Myocyte (in vitro differentiated cells): ENCODE data around the gene CYREN. TPM values are rescaled to one million over a fixed set of nuclear protein-coding genes. Genes with fewer than 3 reads are reported as not detected.

Source experiments
- DNase-seq: peaks from one replicate; pipeline ENCODE4 v3.0.0-alpha.2; 2012; ENCODE audit warnings: low read depth
- total RNA-seq: library from RNA; depleted of rRNA; stranded (reverse); fragments of >200 nt; gene quantifications from 2 replicates; pipeline ENCODE4 v1.2.3, GENCODE V29; 2014

The CYREN gene
- total RNA-seq, 1 donor from 2014 or later: 48.0 TPM

DNA sequence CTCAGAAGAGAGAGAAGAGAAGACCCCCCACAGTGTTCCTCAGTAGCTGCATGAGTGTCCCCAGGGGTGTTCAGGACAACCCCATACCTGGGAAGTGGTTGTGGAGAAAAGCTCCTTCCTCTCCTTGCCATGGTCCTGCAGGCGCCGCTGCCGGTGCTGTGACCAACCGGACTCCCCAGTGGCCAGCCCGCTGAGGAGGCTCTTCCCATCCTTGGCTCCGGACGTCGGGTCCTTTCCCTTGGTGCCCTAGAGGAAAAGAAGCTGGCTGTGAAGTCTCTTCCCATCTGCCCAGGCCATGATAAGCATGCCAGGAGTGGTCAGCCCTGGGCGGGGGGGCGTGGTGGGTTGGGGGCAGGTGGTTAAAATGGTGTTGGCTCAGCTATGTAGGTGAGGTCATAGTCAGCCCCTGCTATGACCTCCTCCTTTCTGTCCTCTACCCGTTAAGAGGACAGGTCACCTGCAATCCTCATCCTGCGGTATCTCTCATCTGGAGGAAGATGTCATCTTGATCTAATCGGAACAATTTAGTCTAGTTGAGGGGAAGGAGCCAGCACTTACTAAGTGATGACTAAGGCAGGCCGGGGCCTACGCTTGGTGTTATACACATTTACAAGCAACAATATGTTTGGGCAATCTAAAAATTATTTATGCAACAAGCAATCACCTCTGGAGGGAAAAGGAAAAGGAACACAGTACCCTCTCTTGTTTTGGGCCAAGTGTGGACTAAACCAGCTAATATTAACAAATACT, 27.6 kb upstream of the CYREN start:
- DNase-seq: no peak

DNA sequence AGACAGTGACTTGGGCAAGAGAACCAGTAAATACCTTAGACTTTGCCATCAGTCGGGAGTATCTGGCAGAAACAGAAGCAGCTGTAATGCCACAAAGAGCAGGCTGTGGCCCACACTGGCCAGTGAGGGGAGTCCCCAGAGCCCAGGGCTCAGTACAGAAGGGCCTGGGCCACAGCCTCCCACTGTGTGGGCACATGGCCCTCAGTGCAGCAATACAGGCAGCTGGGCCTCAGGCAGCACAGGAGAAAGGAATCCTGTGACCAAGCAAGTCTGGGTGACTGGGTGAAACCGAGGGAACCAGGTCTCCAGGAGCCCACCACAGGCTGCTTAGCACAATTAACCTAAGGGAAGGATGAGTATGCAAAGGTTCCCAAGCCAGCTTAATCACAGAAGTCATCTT, 26.8 kb upstream of the CYREN start:
- DNase-seq: peak; percentile 63

DNA sequence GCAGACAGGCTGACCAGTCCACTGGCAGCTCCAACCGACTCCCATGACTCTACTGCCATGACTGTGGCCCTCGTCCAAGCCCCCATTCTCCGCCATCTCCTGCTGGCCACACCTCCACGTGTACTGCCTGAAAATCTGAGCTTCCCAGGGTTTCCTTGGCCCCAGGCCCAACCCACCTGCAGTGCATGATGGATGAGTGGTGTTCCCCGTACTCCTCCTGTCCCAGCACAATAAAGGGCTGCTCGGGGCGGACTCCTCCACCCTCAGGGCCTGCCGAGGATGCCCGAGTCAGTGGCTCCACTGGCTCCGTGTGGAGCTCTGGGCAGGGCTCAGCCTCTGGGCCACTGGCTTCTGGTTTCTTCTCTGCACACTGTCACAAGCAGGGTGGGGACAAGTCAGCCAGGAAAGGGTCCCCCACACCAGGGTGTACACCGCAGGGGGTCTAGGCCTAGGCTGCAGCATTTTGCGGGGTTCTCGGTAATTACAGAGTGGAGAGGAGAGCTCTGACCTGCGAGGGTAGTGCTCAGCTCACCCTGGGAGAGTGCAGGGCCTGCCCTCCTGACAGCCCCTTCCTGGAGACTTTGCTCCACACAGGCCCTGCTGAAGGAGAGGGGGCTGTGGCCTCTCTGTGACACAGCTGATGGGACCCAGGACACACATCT, 25.6 kb upstream of the CYREN start:
- no peak for DNase-seq

DNA sequence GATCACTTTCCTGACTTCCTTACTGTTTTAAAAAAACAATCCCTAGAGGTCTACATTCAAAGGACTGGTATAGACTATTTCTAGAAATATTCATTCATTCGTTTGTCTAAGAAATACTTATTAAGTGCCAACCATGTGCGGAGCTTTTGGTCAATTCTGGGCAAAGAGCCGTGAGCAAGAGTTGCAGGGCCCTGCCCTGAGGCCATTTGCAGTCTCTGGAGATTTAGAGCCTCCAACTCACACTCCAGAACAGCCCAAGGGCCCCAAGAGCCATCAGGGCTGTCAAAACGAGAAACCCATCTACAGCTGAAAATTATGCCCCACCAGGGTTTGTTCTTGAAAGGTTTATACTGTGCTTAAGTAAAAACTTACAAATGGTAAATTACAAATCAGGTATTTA, 24.6 kb upstream of the CYREN start:
- no peak for DNase-seq

DNA sequence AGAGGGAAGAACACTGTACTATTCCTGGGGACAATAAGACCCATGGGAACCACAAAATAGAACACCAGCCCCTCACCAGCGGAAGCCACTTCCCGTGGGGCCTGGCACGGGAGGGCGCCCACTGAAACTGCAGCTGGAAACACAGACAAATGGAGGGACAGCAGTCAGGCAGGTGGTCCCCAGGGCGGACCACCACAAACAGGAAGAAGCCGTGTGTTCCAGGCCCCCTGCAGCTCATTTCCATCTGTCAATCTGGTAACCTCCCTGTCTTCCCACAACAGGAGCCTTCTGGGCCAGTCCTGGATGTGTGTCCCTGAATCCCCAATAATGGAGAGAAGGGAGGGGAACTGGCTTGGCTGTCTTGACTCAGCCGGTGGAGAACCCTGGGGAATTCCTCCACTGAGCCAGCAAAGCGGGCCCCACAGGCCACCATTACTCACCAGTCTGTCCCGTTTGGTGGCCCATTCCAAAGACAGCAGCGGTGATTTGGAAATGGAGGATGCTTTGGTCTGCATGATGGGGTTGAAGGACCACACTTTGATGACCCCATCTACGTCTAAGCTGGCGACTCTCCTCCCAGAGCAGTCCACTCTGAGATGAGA, 24.1 kb upstream of the CYREN start:
- no peak for DNase-seq

DNA sequence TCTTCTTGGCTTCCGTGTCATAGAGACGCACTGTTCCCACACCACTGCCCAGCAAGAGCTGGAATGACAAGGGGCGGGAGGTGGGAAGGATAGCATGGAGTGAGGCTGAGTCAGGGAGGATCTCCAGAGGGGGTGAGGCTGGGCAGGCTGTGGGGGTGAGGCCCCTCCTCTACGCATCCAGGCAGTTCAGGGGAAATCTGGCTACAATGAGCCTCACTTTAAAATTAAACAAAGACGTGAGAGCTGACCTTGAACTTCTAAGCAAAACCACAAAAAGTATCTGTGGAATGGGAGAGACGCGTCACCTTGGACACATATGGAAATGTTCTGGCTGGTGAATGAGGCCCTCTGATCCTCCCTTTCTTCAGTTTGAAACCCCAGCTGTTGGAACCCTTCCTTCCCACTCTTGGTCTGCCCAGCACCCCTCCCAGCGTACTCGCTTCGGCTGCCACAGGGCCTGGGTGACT, 23.1 kb upstream of the CYREN start:
- DNase-seq: peak; percentile 61

DNA sequence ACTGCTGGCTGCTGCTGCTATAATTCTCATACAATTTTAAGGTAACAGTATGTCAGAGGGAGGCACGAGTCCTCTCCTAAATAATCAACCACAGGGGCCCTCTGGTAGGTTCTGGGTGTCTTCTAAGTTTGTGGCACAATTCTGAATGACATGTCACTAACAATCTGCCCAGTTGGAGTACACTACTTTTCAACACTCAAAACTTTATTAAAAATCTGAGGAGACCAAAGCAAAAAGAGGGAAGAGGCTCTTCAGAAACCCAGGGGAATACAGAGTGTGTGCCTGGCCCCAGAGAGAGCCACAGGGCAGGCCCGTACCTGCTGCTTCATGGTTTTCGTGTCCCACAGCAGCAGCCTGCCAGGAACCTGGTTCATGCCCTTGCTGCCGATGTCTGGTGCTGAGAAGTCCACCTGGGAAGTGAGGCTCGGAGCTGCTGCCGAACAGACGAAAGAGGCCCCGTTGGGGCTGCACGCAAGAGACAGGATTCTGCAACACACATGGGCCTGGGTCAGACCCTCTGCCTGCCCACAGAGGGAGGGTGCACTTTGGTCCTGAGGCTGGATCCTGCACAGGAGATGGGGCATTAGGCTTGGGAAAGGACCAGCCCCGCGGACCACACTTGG, 22.5 kb upstream of the CYREN start:
- DNase-seq: no peak

DNA sequence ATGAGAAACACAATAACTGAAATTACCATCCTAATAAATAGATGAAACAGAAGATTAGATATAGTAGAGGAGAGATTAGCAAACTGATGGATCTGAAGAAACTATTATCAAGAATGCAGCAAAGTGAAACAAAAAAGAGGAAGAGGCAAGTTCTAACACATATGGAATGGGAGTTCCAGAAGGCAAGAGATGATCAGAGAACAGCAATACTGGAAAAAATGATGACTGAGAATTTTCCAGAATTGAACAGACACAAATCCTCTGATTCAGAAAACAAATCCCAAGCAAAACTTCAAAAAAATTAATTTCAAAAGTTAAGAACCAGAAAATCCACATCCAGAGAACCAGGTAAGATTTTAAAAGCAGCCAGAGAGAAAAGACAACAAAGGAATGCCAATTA, 20.2 kb upstream of the CYREN start:
- no peak for DNase-seq

DNA sequence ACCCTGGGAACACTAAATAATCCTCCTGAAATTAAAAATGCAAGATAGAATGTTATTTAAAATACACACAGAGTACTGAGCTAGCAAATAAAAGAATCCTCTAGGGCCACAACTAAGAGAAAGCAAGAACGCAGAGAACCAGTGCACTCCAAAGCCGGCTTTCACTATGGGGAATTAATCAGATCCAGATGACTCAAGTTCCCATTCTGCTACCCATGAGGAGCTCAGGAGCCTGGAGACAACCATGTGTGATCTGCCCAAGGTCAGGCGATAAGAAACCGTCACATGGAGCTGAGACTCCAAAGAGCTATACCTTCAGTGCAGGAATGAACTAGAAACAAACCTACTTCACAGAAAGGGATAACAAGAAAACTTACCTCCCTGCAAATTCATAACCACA, 19.5 kb upstream of the CYREN start:
- DNase-seq: no peak

DNA sequence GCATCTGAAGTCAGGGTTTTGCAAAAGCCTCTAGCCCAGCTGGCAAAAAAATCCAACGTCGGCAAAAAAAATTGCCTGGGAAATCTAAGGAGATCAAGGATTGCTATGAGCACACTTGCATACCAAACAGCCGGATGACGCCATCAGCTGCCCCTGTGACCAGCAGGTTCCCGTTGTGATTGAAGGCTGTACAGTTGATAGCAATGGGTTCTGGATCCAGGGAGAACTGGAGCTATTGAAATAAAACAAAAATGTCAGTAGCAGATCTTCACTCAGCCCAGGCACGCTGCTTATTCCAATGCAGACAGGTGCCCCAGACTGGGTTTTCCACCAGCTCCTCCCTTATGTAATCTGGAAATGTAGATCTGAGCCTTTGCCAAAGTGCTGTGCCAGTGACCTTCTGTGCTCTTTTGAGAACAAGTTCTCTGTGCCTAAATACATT, 18.7 kb upstream of the CYREN start:
- no peak for DNase-seq

DNA sequence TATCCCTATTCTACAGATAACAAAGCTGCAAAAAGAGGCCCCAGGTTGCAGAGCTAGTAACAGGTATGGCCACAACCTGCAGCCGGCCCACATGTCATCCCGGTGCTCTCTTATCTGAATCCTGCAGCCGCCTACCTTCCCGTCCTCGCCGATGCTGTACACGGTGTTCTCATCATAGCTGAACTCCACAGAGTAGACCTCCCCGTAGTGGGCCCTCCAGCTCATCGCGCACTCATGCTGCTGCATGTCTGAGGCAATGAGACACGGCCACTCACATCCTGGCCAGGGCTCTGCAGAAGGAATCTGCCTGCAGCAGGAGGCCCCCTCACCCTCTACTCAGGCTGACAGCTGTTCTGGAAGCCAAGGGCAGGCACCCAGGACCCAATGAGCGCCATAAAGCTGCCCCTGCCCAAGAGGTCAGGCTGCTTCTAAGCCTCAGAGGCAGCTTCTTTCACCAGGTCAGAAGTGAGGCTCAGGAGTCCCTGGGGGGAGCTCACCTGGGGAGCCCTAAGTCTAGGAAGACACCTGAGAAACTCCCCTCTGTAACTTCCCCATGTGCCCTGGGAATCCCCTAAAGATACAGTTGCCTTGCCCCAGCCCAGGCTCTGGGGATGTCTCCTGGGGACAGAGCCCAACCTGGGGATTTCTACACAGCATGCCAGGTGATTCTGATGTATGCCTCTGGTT, 17.9 kb upstream of the CYREN start:
- no peak for DNase-seq

DNA sequence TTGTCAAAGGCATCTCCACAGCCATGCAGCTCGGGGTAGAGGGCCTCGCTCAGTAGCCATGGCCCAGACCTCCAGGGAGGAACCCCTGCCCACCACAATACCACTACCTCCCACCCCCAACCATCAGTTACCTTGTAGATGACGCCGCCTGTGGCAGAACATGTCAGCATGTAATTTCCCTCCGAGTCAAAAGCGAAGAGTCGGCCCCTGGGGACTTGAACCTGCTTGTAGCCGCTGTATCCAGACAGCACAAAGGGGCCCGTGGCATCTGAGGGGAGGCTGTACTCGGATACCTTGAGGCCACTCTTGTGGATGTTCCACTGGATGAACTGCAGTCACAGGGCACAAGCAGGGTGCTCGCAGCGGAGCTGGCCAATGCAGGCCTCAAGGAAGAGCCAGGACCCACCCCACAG, 16.3 kb upstream of the CYREN start:
- no peak for DNase-seq

DNA sequence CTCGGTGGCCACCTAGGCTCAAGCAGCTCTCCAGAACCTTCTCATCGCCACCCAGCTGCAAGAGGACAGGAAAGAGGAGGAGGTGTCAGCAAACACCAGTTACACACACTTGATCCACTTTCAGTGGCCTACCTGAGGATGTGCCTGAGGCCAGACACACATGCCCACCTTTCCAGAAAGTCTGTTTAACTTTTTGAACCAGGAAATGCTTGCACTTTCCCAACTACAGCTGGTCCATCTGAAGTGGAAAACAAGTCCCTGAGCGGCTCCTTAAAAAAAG, 15.7 kb upstream of the CYREN start:
- DNase-seq: no peak

DNA sequence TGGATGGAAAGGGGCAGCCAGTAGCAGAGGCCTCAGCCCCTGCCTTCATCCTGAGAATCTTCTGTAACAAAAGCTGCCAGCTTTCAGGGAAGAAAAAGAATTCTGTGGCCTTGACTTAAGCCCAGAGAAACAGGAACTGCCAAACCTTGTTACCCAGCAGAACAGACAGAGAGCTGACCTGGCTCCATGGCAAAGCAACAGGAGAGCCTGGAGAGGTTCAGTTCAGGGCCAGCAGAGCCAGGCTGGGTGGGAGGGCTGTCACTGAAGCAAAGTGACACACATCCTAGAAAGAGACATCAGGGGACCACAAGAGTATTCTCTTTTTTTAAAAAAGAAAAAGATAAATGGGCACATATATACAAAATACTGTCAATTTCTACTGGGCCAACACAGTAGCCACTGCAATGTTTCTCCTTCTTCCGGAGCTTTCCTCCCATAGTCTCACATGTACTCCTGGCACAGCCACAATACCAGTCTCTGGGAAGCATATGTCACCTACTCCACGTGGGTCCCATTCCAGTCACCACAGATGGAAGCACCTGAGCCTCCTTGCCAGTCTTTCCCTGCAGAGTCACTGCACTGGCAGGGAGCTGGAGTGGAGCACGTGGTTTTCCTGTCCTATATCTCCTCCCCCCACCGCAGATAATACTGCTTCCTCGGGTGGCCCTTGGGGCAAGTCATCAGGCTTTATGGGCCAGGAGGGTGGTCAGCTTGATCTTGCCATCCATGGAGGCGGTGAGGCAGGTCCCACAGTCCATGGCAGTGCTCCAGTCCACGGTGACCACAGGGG, 15.2 kb upstream of the CYREN start:
- no peak for DNase-seq

DNA sequence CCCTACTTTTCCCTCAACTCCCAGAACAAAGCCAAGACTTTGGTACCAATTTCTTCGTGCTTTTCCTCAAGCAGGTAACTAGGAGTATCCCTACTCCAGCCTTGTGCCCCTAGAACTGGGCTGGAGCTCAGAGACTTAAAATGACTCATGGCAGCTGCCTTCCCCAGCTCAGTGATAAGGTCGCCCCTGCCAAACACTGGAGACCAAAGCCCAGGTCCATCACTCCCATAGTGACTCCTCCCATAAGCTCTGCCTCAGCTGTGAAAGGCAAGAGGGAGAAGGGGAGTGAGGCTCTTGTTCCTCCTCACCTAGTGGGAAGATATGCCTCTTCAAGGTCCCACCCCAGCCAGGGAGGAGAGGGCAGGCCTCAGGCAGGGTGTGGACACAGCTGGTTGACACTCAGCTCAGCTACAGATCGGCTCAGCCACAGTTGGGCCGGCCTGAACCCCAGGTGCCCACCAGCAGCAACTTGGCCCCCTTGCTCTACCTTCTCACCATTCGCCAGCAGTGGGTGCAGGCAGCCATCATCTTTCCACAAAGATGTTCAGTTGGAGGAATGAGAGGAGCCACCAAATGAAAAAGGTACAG, 13.8 kb upstream of the CYREN start:
- no peak for DNase-seq

DNA sequence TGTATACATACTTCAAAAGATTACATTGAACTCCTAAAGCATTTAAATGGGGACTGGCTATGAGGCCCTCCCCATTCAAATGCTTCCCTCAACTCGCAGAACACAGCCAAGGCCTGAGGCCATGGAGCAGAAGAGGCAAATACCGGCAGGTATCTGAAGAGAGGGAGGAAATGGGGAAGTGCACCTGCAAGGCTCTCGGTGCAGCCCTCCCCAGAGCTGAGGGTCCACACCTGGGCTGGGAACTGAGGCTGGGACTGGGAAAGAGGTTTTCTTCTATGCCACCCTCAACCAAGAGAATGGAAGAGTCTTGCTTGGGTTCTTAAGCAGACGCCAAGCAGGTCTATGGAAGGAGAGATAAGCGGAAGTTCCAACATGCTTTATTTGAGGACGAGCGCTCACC, 13.0 kb upstream of the CYREN start:
- no peak for DNase-seq

DNA sequence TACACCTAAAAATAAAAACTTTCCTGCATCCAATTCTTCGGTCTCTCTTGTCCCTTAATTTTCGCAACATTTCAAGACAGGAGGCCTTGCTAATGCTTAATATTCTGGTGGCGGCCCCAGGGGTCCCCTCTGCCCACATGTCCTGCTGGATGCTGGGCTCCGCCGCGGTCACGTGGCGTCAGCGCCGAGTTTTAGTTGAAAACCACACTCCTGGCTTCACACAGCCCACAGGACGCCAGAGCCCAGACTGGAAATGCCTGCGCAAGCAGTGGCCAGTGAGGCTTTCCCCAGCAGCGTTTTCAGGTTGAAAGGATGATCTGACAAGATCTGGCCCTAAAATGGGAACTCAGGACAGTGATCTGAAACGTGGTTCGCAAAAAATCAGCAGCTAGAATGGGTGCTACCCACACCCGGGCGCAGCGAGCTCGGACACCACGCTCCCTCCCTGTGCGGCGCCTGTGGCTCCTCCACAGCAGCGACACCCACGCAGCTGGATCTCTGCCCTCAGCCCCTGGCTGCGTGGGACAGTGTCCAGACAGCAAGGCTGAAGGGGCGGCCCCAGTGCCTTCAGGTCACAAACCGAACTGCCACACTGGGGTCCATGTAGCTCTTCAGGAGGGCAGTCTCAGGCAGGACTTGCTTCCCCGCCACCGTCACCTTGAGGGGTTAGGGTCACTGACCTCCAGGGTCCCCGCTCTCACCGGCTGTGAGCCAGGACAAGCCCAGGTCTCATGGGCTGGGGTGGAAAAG, 11.6 kb upstream of the CYREN start:
- no peak for DNase-seq

DNA sequence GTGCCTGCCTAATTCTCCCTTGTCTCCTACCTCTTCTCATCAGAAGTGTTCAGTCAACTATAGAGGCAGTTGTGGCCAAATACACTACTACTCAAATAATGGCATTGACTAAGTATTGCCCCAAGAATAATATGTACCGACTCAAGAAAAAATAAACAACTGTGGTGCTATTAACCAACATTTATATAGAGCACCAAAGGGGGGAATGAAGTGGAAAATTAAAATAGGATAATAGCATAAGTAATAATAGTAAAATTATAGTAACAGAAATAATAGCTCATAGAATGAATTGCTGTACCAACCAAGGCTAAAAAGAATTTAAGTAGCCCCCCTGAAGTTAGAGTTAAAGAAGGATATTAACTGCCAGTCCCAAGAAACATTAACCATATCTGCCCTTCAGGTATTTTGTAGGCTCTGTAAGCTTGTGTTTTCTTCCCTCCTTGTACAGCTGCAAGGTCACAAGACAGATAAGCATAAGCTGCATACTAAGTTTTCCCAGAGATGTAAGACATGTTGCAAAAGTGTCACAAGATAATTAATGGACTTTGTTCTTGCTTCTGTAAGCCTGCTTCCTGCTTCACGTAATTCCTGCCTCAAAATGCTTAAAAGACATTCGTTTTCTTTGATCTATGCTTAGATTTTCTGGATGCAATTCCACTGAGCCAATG, 10.9 kb upstream of the CYREN start:
- no peak for DNase-seq

DNA sequence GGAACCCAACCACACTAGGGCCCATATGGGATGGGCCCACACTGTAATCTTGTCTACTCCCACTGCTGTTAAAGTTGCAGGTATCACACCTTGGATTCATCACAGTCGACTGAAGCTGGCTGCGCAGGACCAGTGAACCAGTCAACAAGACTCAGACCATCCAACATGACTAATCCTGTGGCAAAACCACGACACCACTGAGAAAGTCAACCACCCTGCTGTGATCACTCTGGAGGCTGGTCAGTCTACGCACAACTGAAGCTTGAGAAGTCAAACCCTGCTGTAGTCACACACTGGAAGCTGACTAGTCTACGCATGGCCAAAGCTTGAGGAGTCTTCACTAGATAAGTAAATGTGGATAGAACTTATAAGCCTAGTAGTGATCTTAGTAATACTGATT, 9.6 kb upstream of the CYREN start:
- peak; percentile 52 for DNase-seq
